ENCODE data around the gene ALDH4A1. TPM values are rescaled to one million over a fixed set of nuclear protein-coding genes. Genes with fewer than 3 reads are reported as not detected.

ALDH4A1 gene
- total and polyA plus RNA-seq, 2 experiments from 2014 or later = 11.3 to 33.8 TPM

- TF ChIP-seq ZNF462 (CRISPR knock-in tag; IDR thresholded peaks at IDR 0.05) = no peak
- TF ChIP-seq REST (IDR thresholded peaks at IDR 0.05; ENCODE audit: unreplicated experiment) = no peak
These were observed 20.7 kb upstream of the ALDH4A1 start (continued) for GRCh38 chr1:18922848-18923755.

- H3K4me2 ChIP-seq = no peak overlapping the region
- H3K27me3 ChIP-seq (ENCODE audit: insufficient read depth) = no peaks in the 10 kb centered on the region
- no peaks in the 10 kb centered on the region for H3K36me3 ChIP-seq (ENCODE audit: insufficient read depth)
- peaks cover 16% of the 10 kb centered on the region for H3K4me1 Mint-ChIP-seq
- peaks cover 4% of the 10 kb centered on the region for H3K27me3 Mint-ChIP-seq (ENCODE audit: insufficient read depth, low read depth, poor library complexity)
- ATAC-seq (peak; percentile 23), DNase-seq (ENCODE audit: low spot score) (no peak)
- no peak overlapping the region for H3K4me3 Mint-ChIP-seq
- no peaks in the 10 kb centered on the region; the same call in 1 of the 2 replicates for H4K20me1 ChIP-seq (replicated peaks; ENCODE audit: insufficient read depth)
- H3K79me2 ChIP-seq (replicated peaks; ENCODE audit: insufficient read depth) = no peaks in the 10 kb centered on the region
- no peak overlapping the region for H3K27ac Mint-ChIP-seq
- H3K4me3 ChIP-seq = no peak overlapping the region
- no peaks in the 10 kb centered on the region; the same call in 1 of the 2 replicates for H3K4me1 ChIP-seq (ENCODE audit: insufficient read depth)
- no peaks in the 10 kb centered on the region for H3K9me2 ChIP-seq (ENCODE audit: insufficient read depth)
- H3F3A ChIP-seq (replicated peaks; ENCODE audit: low read depth) = no peaks in the 10 kb centered on the region
- TF ChIP-seq CREB1 (CRISPR knock-in tag; IDR thresholded peaks at IDR 0.05; ENCODE audit: low read depth) (no peak), EZH2 (IDR thresholded peaks at IDR 0.05; ENCODE audit: low read depth, unreplicated experiment) (no peak), ETS1 (IDR thresholded peaks at IDR 0.05) (no peak)
- H3K27ac ChIP-seq (ENCODE audit: low read depth) = no peak overlapping the region
- H3K36me3 Mint-ChIP-seq (ENCODE audit: low read depth) = peaks cover 2% of the 10 kb centered on the region; the same call in 1 of the 3 replicates
- H2AFZ ChIP-seq = no peak overlapping the region
- H3K9me3 Mint-ChIP-seq = peaks cover 3% of the 10 kb centered on the region; the same call in 2 of the 3 replicates
These were observed 20.0 kb upstream of the ALDH4A1 start for GRCh38 chr1:18922319-18922726.
